HCT116 (cell line): ENCODE results near the gene GPR89B. TPM values are rescaled to one million over a fixed set of nuclear protein-coding genes. Genes with fewer than 3 reads are reported as not detected.

ENCODE experiments used
- ATAC-seq: fragments of 200-7000 bp; cut with Tn5 transposase; 2 replicates; pipeline ENCODE4 v1.9.1; 2020; ENCODE audit warnings: mild to moderate bottlenecking, moderate library complexity
- BruUV-seq: library from RNA; stranded (reverse); fragments of 400-500 nt; replicated peaks from 2 replicates; lab custom pipeline; 2021; lab: Mats Ljungman, UMichigan
- CTCF ChIA-PET: fragments of 300-600 bp; sonication (Branson Sonifier 250); formaldehyde crosslinking; loops from one replicate; lab custom pipeline; 2021; ENCODE audit warnings: antibody characterized with exemption; lab: Charles Lee
- POLR2A ChIA-PET: fragments of 300-600, 350-600 bp; sonication (Branson Sonifier 250); formaldehyde crosslinking; loops from one replicate; lab custom pipeline; 2021; ENCODE audit warnings: antibody characterized with exemption; lab: Charles Lee
- RAD21 ChIA-PET, 2 experiments: fragments of 300-600 bp; sonication (Branson Sonifier 250); formaldehyde crosslinking; loops; one replicate each; lab custom pipeline; 2023; ENCODE audit warnings: low total read pairs in 2 of 2; ENCODE audit not compliant: uncharacterized antibody in 2 of 2, unreplicated experiment in 2 of 2, low non-redundant PET in 1 of 2; lab: Charles Lee
- DNase-seq: peaks from one replicate; pipeline ENCODE4 v3.0.0-alpha.2; 2010; ENCODE audit warnings: low read depth, low spot score
- H2AFZ ChIP-seq: fragments of 200-600 bp; shearing (Covaris generic), sonication (generic); 2 replicates; pipeline ENCODE4 v1.6.1; 2017; ENCODE audit warnings: low read depth, mixed run types, mixed read lengths, antibody characterized with exemption, low read length; ENCODE audit not compliant: poor library complexity, severe bottlenecking
- H3K27ac ChIP-seq: 2 replicates; pipeline ENCODE4 v1.5.1; 2012; ENCODE audit warnings: low read depth, low read length
- H3K27me3 ChIP-seq: fragments of 200-600 bp; sonication (generic); 2 replicates; pipeline ENCODE4 v1.6.1; 2016; ENCODE audit warnings: mixed run types, low read length, mixed read lengths; ENCODE audit not compliant: insufficient read depth
- H3K36me3 ChIP-seq, 2 experiments: fragments of 200-500 bp in 1 of 2; fragments of 200-600 bp in 1 of 2; sonication (Bioruptor generic) in 1 of 2; sonication (generic) in 1 of 2; 2 replicates each; pipeline versions ENCODE4 v1.5.1 to v1.6.1; 2014 to 2016; ENCODE audit warnings: low read length in 2 of 2, inconsistent platforms in 1 of 2, mixed read lengths in 1 of 2, mixed run types in 1 of 2; ENCODE audit not compliant: insufficient read depth in 2 of 2, control insufficient read depth in 1 of 2
- H3K4me1 ChIP-seq, 2 experiments: fragments of 200-600 bp in 1 of 2; sonication (generic) in 1 of 2; 2 replicates each; pipeline versions ENCODE4 v1.5.1 to v1.6.1; 2012 to 2017; ENCODE audit warnings: low read length in 2 of 2, inconsistent platforms in 1 of 2, mild to moderate bottlenecking in 1 of 2, mixed read lengths in 1 of 2, mixed run types in 1 of 2, moderate library complexity in 1 of 2; ENCODE audit not compliant: insufficient read depth in 2 of 2, control insufficient read depth in 1 of 2
- H3K4me2 ChIP-seq: fragments of 200-600 bp; sonication (generic); 2 replicates; pipeline ENCODE4 v1.6.1; 2017; ENCODE audit warnings: mixed run types, low read length, mixed read lengths
- H3K4me3 ChIP-seq, 2 experiments: fragments of 200-600 bp in 1 of 2; sonication (generic) in 1 of 2; replicated peaks in 1 of 2; 2 replicates each; pipeline ENCODE4 v1.5.1; 2011 to 2016; ENCODE audit warnings: low read length in 2 of 2, control low read depth in 1 of 2, low read depth in 1 of 2, mild to moderate bottlenecking in 1 of 2, mixed read lengths in 1 of 2, mixed run types in 1 of 2
- H3K79me2 ChIP-seq: fragments of 200-600 bp; sonication (generic); 2 replicates; pipeline ENCODE4 v1.6.1; 2017; ENCODE audit warnings: mild to moderate bottlenecking, mixed run types, low read length, moderate library complexity, mixed read lengths; ENCODE audit not compliant: insufficient read depth
- H3K9ac ChIP-seq: fragments of 200-600 bp; sonication (generic); 2 replicates; pipeline ENCODE4 v1.6.1; 2016; ENCODE audit warnings: low read length, mixed read lengths
- H3K9me2 ChIP-seq: fragments of 200-600 bp; sonication (generic), shearing (Covaris generic); 2 replicates; pipeline ENCODE4 v1.6.1; 2017; ENCODE audit warnings: mixed run types, mild to moderate bottlenecking, moderate library complexity; ENCODE audit not compliant: insufficient read depth
- H3K9me3 ChIP-seq, 2 experiments: fragments of 200-500 bp in 1 of 2; fragments of 200-600 bp in 1 of 2; sonication (Bioruptor generic) in 1 of 2; sonication (generic) in 1 of 2; 2 replicates each; pipeline ENCODE4 v1.6.1; 2014 to 2017; ENCODE audit warnings: low read length in 2 of 2, mixed read lengths in 2 of 2, inconsistent platforms in 1 of 2, low read depth in 1 of 2, mild to moderate bottlenecking in 1 of 2, mixed run types in 1 of 2, moderate library complexity in 1 of 2; ENCODE audit not compliant: control insufficient read depth in 1 of 2, insufficient read depth in 1 of 2
- H4K20me1 ChIP-seq: fragments of 200-600 bp; sonication (generic), shearing (Covaris generic); 2 replicates; pipeline ENCODE4 v1.6.1; 2017; ENCODE audit warnings: mixed run types, mild to moderate bottlenecking, moderate library complexity; ENCODE audit not compliant: insufficient read depth
- CTCF ChIP-seq, 3 experiments: fragments of 200-600 bp in 1 of 3; sonication (generic) in 1 of 3; IDR thresholded peaks in 2 of 3; conservative IDR thresholded peaks in 1 of 3; 2 replicates each; pipeline ENCODE4 v1.5.1; 2012 to 2017; ENCODE audit warnings: low read depth in 2 of 3, low read length in 2 of 3, antibody characterized with exemption in 1 of 3, borderline replicate concordance in 1 of 3, control low read depth in 1 of 3, mild to moderate bottlenecking in 1 of 3, mixed read lengths in 1 of 3, mixed run types in 1 of 3, moderate library complexity in 1 of 3; ENCODE audit not compliant: insufficient read depth in 1 of 3
- EGR1 ChIP-seq: IDR thresholded peaks from 2 replicates; pipeline ENCODE4 v1.6.1; 2012; ENCODE audit warnings: low read depth
- ELF1 ChIP-seq: IDR thresholded peaks from 2 replicates; pipeline ENCODE4 v1.6.1; 2012; ENCODE audit warnings: low read depth, borderline replicate concordance
- POLR2AphosphoS5 ChIP-seq: IDR thresholded peaks from 2 replicates; pipeline ENCODE4 v1.6.1; 2011; ENCODE audit warnings: mild to moderate bottlenecking, low read depth, low read length, moderate library complexity
- RAD21 ChIP-seq: IDR thresholded peaks from 2 replicates; pipeline ENCODE4 v1.6.1; 2012; ENCODE audit warnings: low read depth, mild to moderate bottlenecking
- REST ChIP-seq: IDR thresholded peaks from 2 replicates; pipeline ENCODE4 v1.6.1; 2012; ENCODE audit warnings: low read depth
- ZNF274 ChIP-seq: fragments of 200-500 bp; sonication (Bioruptor generic); IDR thresholded peaks from 2 replicates; pipeline ENCODE4 v1.6.1; 2014; ENCODE audit warnings: mild to moderate bottlenecking, low read depth, low read length, inconsistent platforms
- intact Hi-C: fragments of 100-400 bp; cut with micrococcal nuclease; formaldehyde crosslinking; loops from 2 replicates; pipeline ENCODE4 v1.10.0; 2022
- total RNA-seq: library from RNA; stranded (reverse); gene quantifications from one replicate; pipeline ENCODE4 v1.2.1, GENCODE V29; 2021; ENCODE audit not compliant: unreplicated experiment

The GPR89B gene
- total RNA-seq, 1 experiment from 2014 or later = 11.0 TPM

DNA sequence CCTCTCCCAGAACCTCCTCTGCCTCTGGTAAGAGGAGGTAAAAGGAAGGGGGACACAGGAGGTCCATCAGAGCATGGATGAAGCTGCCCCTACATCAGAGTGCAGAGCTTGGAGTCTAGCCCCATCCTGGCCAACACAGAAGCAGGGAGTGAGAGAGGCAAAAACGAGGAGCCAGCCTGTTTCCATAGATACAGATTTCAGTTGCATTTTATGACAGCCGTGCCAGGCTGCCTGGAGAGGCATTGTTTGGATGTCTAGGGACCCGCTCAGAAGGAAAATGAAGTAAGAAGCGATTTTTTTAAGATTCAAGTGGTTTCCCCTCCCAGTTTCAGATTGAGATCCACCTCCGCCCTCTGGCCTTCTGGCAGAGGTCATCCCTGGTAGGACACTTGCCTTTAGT lies 37.1 kb upstream of the GPR89B start:
- no TSS peak for BruUV-seq
- Histone ChIP-seq H3K79me2 (no peaks in the 10 kb centered on the region), H3K4me3 (no peak overlapping the region), H3K4me2 (no peak overlapping the region), H3K4me1 (peaks cover 3 to 6% of the 10 kb centered on the region in 2 experiments; a peak in 2 of 4 replicates), H3K9ac (no peak overlapping the region), H3K9me3 (no peaks in the 10 kb centered on the region), H2AFZ (no peak overlapping the region), H4K20me1 (no peaks in the 10 kb centered on the region), H3K9me2 (no peaks in the 10 kb centered on the region), H3K27ac (no peak overlapping the region), H3K36me3 (no peaks in the 10 kb centered on the region), H3K27me3 (no peaks in the 10 kb centered on the region)
- no peak for TF ChIP-seq ELF1
- no peak for TF ChIP-seq POLR2AphosphoS5
- TF ChIP-seq REST = no peak
- no peak for TF ChIP-seq EGR1
- ATAC-seq (no peak), DNase-seq (no peak)
- POLR2A ChIA-PET = no interaction called here
- RAD21 ChIA-PET = no interaction called here
- intact Hi-C loops = loop anchor here (5.0 kb wide), 1 partner anchor 189 kb away; no protein-coding TSS in a partner anchor
- CTCF ChIA-PET = interaction anchor here (3.0 kb wide), 1 partner anchor 167 kb away, joined by 11 read pairs; no protein-coding TSS in a partner anchor

GRCh38 chr1:147892216-147892615 lies 36.0 kb upstream of the GPR89B start:
- H3K27ac ChIP-seq = no peak overlapping the region
- ATAC-seq = peak; percentile 70
- H3K36me3 ChIP-seq = no peaks in the 10 kb centered on the region
- no peaks in the 10 kb centered on the region for H4K20me1 ChIP-seq
- no peaks in the 10 kb centered on the region for H3K27me3 ChIP-seq
- BruUV-seq = no TSS peak
- H3K79me2 ChIP-seq = no peaks in the 10 kb centered on the region
- no peaks in the 10 kb centered on the region for H3K9me3 ChIP-seq
- TF ChIP-seq ZNF274 (no peak), RAD21 (peak; percentile 59), CTCF (IDR thresholded peaks at IDR 0.05 in 2 of 3, conservative IDR thresholded peaks at IDR 0.05 in 1 of 3; ENCODE audit: borderline replicate concordance in 1 of 3, insufficient read depth in 1 of 3, low read depth in 2 of 3, low read length in 2 of 3) (peak; percentile 9 to 47 (median 36); a peak in 3 of 6 replicates)
- DNase-seq = peak; percentile 18
- intact Hi-C loops = loop anchor here (1.0 to 5.0 kb wide), 3 partner anchors 190 to 619 kb away; no protein-coding TSS in a partner anchor
- H3K9me2 ChIP-seq = no peaks in the 10 kb centered on the region
- H3K9ac ChIP-seq = no peak overlapping the region
- peaks cover 3 to 6% of the 10 kb centered on the region in 2 experiments; a peak in 2 of 4 replicates for H3K4me1 ChIP-seq
- no peak overlapping the region for H3K4me2 ChIP-seq
- peak overlapping the region; percentile 66 for H2AFZ ChIP-seq
- ChIA-PET POLR2A (interaction anchor here (1.2 kb wide), 1 partner anchor 146 kb away, joined by 5 read pairs; no protein-coding TSS in a partner anchor), RAD21 (interaction anchor here (1.0 to 1.6 kb wide), 3 partner anchors 168 to 400 kb away, joined by 4 read pairs; no protein-coding TSS in a partner anchor), CTCF (interaction anchor here (0.7 to 2.6 kb wide), 24 partner anchors 9 to 618 kb away, joined by 3 to 41 read pairs (median 5); partner anchors contain the start of genes ACP6 and GJA8)
- H3K4me3 ChIP-seq = no peak overlapping the region
